ENCODE measurements around the gene ZNF787. TPM values are rescaled to one million over a fixed set of nuclear protein-coding genes. Genes with fewer than 3 reads are reported as not detected.

The ZNF787 gene
- 12.8 and 18.7 TPM in 2 replicates for total RNA-seq

DNA sequence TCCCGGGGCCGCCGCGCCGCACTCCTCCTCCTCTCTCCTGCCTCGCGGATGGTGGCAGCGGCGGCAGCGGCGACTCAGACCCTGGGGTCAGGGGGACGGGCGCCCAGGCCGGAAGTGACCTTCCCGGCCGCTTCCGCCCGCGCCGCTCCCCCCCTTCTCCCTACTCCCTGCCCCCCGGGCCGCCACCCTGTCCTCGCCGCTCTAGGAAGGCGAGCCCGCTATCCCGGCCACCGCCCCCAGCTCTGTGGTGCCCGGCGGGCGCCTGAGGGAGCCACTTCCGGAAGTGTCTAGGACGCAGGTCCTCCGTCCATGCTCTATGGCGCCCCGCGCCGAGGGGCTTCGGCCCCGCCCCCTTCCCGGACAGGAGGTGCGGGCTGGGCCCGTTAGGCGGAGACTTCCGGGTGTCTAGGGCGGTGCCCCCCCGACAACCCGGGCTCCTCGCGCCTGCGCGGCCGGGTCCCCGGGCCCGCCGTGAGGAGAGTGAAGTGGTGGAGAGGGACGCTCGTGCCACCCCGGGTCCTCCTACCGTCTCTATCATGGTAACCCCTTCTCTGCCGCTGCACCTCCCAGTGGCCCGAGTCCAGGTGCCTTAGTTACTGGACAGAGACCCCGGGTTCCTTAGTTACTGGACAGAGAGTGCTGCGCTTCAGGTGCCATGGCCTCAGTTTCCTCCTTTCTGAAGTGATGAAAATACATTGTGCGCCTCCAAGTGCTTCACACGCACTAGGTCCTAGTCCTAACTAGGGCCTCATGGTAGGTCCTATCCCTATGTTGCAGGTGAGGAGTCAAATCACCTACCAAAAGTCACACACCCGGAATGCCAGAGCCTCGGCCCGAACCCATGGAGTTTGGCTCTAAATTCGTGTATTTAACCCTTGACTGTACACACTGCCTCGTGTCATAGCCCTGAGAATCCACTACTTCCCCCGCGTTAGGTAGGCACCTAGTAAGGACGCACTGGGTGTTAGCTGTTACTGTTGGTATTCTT lies at the start of gene ZNF787:
ZNF787 (minus strand) TSS at position 116 of the 988 bp plus-strand sequence. CDS start 18,078 bp downstream, outside the sequence.

DNA sequence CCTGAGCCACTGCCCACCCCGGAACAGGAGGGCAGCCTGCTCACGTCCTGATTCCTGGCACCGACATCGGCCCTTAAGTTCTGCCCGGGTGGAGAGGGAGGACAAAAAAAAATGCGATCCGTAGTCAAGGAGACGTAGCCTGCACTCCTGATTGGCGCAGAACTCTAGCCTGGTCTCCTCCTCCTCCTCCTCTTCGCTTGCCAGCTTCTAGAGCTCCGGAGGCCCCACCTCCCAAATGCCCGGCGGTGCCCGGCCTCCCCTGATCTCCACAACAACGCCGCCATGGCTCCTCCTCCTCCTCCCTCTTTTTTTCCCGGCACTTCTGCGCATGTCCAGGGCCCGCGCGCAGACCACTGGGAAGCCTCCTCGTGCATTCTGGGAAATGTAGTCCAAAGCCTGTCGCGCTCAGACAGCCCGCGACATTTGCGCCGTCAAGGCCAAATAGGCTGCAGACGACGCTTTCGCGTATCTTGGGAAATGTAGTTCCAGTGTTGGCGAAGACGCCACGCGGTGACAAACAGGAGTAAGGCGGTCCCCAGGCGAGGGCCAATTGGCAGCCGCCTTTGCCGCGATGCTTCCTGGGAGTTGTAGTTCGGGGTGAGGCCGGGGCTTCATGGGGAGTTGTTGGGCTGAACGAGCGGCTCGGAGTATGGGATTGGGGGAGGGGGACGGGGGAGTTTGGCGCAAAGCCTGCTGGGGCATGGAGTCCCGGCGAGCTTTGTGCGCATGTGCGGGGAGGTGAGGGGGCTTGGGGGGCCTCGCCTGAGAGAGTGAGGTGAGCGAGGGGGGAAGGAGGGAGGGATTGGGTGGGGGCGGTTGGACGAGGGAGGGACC lies 19.7 kb upstream of the ZNF787 start, which contains the start of gene ZNF444:
ZNF444 (plus strand) TSS at position 705 of the 834 bp plus-strand sequence. CDS start 5,625 bp downstream, outside the sequence.

Other genes with a start within 250 kb of the ZNF787 start
- gene NLRP13, start 189.0 kb downstream of the ZNF787 start, total RNA-seq = not detected in 2 replicates
- not detected in 2 replicates for gene NLRP8, start 173.5 kb downstream of the ZNF787 start, total RNA-seq
- not detected in 2 replicates for gene NLRP5, start 134.5 kb downstream of the ZNF787 start, total RNA-seq
- gene ZNF444, start 20.0 kb upstream of the ZNF787 start, total RNA-seq = 14.4 and 21.4 TPM in 2 replicates
- gene GALP, start 54.7 kb upstream of the ZNF787 start, total RNA-seq = not detected in 2 replicates
- 0.18 TPM in 1 of 2 replicates, not detected in the other for gene ZSCAN5B, start 76.5 kb upstream of the ZNF787 start, total RNA-seq
- gene ZSCAN5C, start 81.0 kb upstream of the ZNF787 start, total RNA-seq = not detected in 2 replicates
- gene EDDM13, start 151.5 kb upstream of the ZNF787 start, total RNA-seq = not detected in 2 replicates
- 1.7 and 9.0 TPM in 2 replicates for gene ZSCAN5A, start 193.5 kb upstream of the ZNF787 start, total RNA-seq

All from myometrial cell (primary cell).